ENCODE results near the gene ATP6V0E1. TPM values are rescaled to one million over a fixed set of nuclear protein-coding genes. Genes with fewer than 3 reads are reported as not detected.
A peak's percentile ranks its signal among the peaks of the same experiment; 100 is the strongest.

ATP6V0E1 gene
- total and polyA plus RNA-seq, 4 donors, result 113 to 502 (median 353) TPM

DNA sequence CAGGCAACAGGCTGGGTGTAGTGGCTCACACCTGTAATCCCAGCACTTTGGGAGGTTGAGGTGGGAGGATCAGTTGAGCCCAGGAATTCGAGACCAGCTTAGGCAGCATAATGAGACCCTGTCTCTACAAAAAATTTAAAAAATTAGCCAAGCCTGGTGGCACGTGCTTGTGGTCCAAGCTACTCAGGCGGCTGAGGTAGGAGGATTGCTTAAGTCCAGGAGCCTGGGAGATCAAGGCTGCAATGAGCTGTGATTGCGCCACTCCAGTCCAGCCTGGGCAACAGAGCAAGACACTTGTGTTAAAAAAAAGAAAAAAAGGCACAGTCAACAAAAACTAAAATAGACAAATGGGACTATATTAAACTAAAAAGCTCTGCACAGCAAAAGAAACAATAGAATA lies 29.3 kb downstream of the ATP6V0E1 start:
- H3K9ac ChIP-seq (ENCODE audit: insufficient read depth in 1 of 2, low read length in 2 of 2), result no peak overlapping the region
- ATAC-seq (ENCODE audit: insufficient read depth, low FRiP score) (no peak), DNase-seq (no peak)
- peaks cover 0 to 2% (median 0%) of the 10 kb centered on the region in 4 donors for H3K36me3 ChIP-seq (ENCODE audit: control insufficient read depth in 4 of 4, insufficient read depth in 4 of 4, low read length in 4 of 4)
- 54% methylated on average over 4 of the region's 4 CpGs for WGBS, 2 donors
- TF ChIP-seq, protein P1, sequence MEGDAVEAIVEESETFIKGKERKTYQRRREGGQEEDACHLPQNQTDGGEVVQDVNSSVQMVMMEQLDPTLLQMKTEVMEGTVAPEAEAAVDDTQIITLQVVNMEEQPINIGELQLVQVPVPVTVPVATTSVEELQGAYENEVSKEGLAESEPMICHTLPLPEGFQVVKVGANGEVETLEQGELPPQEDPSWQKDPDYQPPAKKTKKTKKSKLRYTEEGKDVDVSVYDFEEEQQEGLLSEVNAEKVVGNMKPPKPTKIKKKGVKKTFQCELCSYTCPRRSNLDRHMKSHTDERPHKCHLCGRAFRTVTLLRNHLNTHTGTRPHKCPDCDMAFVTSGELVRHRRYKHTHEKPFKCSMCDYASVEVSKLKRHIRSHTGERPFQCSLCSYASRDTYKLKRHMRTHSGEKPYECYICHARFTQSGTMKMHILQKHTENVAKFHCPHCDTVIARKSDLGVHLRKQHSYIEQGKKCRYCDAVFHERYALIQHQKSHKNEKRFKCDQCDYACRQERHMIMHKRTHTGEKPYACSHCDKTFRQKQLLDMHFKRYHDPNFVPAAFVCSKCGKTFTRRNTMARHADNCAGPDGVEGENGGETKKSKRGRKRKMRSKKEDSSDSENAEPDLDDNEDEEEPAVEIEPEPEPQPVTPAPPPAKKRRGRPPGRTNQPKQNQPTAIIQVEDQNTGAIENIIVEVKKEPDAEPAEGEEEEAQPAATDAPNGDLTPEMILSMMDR (IDR thresholded peaks at IDR 0.05; ENCODE audit: control extremely low read depth, extremely low read depth), result no peak
- peak overlapping the region in 1 of 2 donors; percentile 24 for H3K27ac ChIP-seq (ENCODE audit: low read depth in 1 of 2, low read length in 1 of 2)
- no peaks in the 10 kb centered on the region for H3K27me3 ChIP-seq (ENCODE audit: control insufficient read depth in 3 of 3, insufficient read depth in 3 of 3, low read length in 2 of 3)
- peaks cover 2 to 19% (median 4%) of the 10 kb centered on the region in 5 donors for H3K4me1 ChIP-seq (ENCODE audit: control insufficient read depth in 5 of 5, insufficient read depth in 5 of 5, low read length in 5 of 5)
- no peaks in the 10 kb centered on the region for H3K9me3 ChIP-seq (ENCODE audit: control insufficient read depth in 4 of 4, insufficient read depth in 3 of 4, low read length in 3 of 4)
- H3K4me3 ChIP-seq, result no peak overlapping the region

DNA sequence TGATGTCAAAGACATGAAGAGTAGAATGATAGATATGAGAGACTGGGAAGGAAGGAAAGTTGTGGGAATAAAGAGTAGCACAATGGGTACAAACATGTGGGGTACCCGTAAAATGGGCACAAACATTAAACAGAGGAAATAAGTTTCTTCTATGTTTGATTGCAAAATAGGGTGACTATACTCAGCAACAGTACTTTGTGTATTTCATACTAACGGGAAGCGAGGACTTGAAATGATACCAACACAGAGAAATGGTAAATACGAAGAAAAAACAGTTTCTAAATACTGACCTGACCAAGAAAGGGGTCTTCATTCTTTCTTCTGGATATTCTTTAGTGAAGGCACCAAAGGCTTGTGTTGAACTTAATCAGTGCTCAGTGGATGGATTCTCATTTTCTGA lies 31.1 kb downstream of the ATP6V0E1 start:
- H3K27ac ChIP-seq (ENCODE audit: low read depth in 1 of 2, low read length in 1 of 2), result no peak overlapping the region
- no peak for ATAC-seq (ENCODE audit: insufficient read depth, low FRiP score)

DNA sequence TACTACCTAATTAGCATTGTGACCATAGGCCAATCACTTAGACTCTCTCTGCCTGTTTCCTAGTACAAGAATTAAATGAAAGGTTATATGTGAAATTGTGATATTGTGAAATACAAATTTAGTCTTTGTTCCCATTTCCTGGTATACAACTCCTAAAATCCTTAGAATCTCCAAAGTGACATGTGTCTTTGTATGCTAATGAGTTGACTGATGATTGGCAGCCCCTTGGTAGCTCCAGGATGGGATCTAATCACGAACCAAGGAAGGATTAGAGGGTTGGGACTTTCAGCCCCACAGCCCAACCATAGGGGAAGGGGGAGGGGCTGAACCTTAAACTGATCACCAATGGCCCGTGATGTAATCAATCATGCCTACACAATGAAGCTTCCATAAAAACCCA lies 31.6 kb downstream of the ATP6V0E1 start:
- Histone ChIP-seq H3K4me3 (no peak overlapping the region), H3K27me3 (ENCODE audit: control insufficient read depth in 3 of 3, insufficient read depth in 3 of 3, low read length in 2 of 3) (no peaks in the 10 kb centered on the region), H3K27ac (ENCODE audit: low read depth in 1 of 2, low read length in 1 of 2) (peak overlapping the region in 1 of 2 donors; percentile 59), H3K36me3 (ENCODE audit: control insufficient read depth in 4 of 4, insufficient read depth in 4 of 4, low read length in 4 of 4) (peaks cover 0 to 5% (median 1%) of the 10 kb centered on the region in 4 donors), H3K9me3 (ENCODE audit: control insufficient read depth in 4 of 4, insufficient read depth in 3 of 4, low read length in 3 of 4) (no peaks in the 10 kb centered on the region), H3K4me1 (ENCODE audit: control insufficient read depth in 5 of 5, insufficient read depth in 5 of 5, low read length in 5 of 5) (peaks cover 0 to 19% (median 0%) of the 10 kb centered on the region in 5 donors), H3K9ac (ENCODE audit: insufficient read depth in 1 of 2, low read length in 2 of 2) (no peak overlapping the region)
- no peak for ATAC-seq (ENCODE audit: insufficient read depth, low FRiP score)
- DNase-seq, result no peak
- TF ChIP-seq, protein P1 (IDR thresholded peaks at IDR 0.05; ENCODE audit: control extremely low read depth, extremely low read depth), result no peak
- WGBS, 2 donors, result 87 to 89% methylated on average over 2 of the region's 2 CpGs

More for the DNA sequence above, 31.1 kb downstream of the ATP6V0E1 start:
- Histone ChIP-seq H3K4me3 (no peak overlapping the region), H3K4me1 (ENCODE audit: control insufficient read depth in 5 of 5, insufficient read depth in 5 of 5, low read length in 5 of 5) (peaks cover 0 to 19% (median 0%) of the 10 kb centered on the region in 5 donors), H3K27me3 (ENCODE audit: control insufficient read depth in 3 of 3, insufficient read depth in 3 of 3, low read length in 2 of 3) (no peaks in the 10 kb centered on the region), H3K9me3 (ENCODE audit: control insufficient read depth in 4 of 4, insufficient read depth in 3 of 4, low read length in 3 of 4) (no peaks in the 10 kb centered on the region), H3K36me3 (ENCODE audit: control insufficient read depth in 4 of 4, insufficient read depth in 4 of 4, low read length in 4 of 4) (peaks cover 0 to 2% (median 0%) of the 10 kb centered on the region in 4 donors), H3K9ac (ENCODE audit: insufficient read depth in 1 of 2, low read length in 2 of 2) (no peak overlapping the region)
- TF ChIP-seq, protein P1 (IDR thresholded peaks at IDR 0.05; ENCODE audit: control extremely low read depth, extremely low read depth), result no peak
- no peak for DNase-seq
- WGBS, 2 donors, result 43 to 76% methylated on average over 4 of the region's 4 CpGs
